ENCODE data around the gene CERT1.

The CERT1 gene

GRCh38 chr5:75363111-75363510 is 148.3 kb downstream of the CERT1 start:
- Histone ChIP-seq H3K27me3 (ENCODE audit: insufficient read depth, low read length, poor library complexity, severe bottlenecking) (no peaks in the 10 kb centered on the region), H3K4me2 (ENCODE audit: low read depth, low read length, poor library complexity, severe bottlenecking) (no peak overlapping the region), H3K79me2 (ENCODE audit: insufficient read depth, low read length) (no peaks in the 10 kb centered on the region), H3K9me3 (ENCODE audit: insufficient read depth, low read depth, low read length) (no peaks in the 10 kb centered on the region), H3K9me2 (replicated peaks; ENCODE audit: low read depth, low read length) (no peaks in the 10 kb centered on the region), H4K20me1 (ENCODE audit: insufficient read depth, low read length, poor library complexity, severe bottlenecking) (peaks cover 33% of the 10 kb centered on the region), H3F3A (ENCODE audit: low read depth) (peaks cover 7% of the 10 kb centered on the region; the same call in 1 of the 2 replicates), H3K36me3 (ENCODE audit: insufficient read depth, low read length) (peaks cover 49% of the 10 kb centered on the region), H3K9ac (ENCODE audit: low read depth, low read length, poor library complexity, severe bottlenecking) (no peak overlapping the region), H2AFZ (ENCODE audit: low read length) (no peak overlapping the region), H3K4me1 (ENCODE audit: insufficient read depth, low read length, poor library complexity, severe bottlenecking) (no peaks in the 10 kb centered on the region), H3K4me3 (ENCODE audit: low read length, poor library complexity, severe bottlenecking) (no peak overlapping the region)
- TF ChIP-seq EZH2phosphoT487 (IDR thresholded peaks at IDR 0.05; ENCODE audit: borderline replicate concordance) (no peak), CTCF (conservative IDR thresholded peaks at IDR 0.05; ENCODE audit: low read length) (no peak)

- Histone ChIP-seq H3K4me2 (ENCODE audit: low read depth, low read length, poor library complexity, severe bottlenecking) (no peak overlapping the region), H4K20me1 (ENCODE audit: insufficient read depth, low read length, poor library complexity, severe bottlenecking) (peaks cover 38% of the 10 kb centered on the region), H3K9me3 (ENCODE audit: insufficient read depth, low read depth, low read length) (no peaks in the 10 kb centered on the region), H3K79me2 (ENCODE audit: insufficient read depth, low read length) (no peaks in the 10 kb centered on the region), H3K36me3 (ENCODE audit: insufficient read depth, low read length) (peaks cover 55% of the 10 kb centered on the region), H3K27me3 (ENCODE audit: insufficient read depth, low read length, poor library complexity, severe bottlenecking) (no peaks in the 10 kb centered on the region), H2AFZ (ENCODE audit: low read length) (no peak overlapping the region), H3K4me3 (ENCODE audit: low read length, poor library complexity, severe bottlenecking) (no peak overlapping the region), H3K9me2 (replicated peaks; ENCODE audit: low read depth, low read length) (no peaks in the 10 kb centered on the region), H3F3A (ENCODE audit: low read depth) (peaks cover 7% of the 10 kb centered on the region; the same call in 1 of the 2 replicates), H3K4me1 (ENCODE audit: insufficient read depth, low read length, poor library complexity, severe bottlenecking) (no peaks in the 10 kb centered on the region), H3K9ac (ENCODE audit: low read depth, low read length, poor library complexity, severe bottlenecking) (no peak overlapping the region)
- TF ChIP-seq EZH2phosphoT487 (IDR thresholded peaks at IDR 0.05; ENCODE audit: borderline replicate concordance): no peak
- TF ChIP-seq CTCF (conservative IDR thresholded peaks at IDR 0.05; ENCODE audit: low read length): no peak
Observed at GRCh38 chr5:75362474-75362975, 148.9 kb downstream of the CERT1 start.

- Histone ChIP-seq H3K4me3 (ENCODE audit: low read length, poor library complexity, severe bottlenecking) (no peak overlapping the region), H4K20me1 (ENCODE audit: insufficient read depth, low read length, poor library complexity, severe bottlenecking) (peaks cover 41% of the 10 kb centered on the region), H3K9ac (ENCODE audit: low read depth, low read length, poor library complexity, severe bottlenecking) (no peak overlapping the region), H3K9me3 (ENCODE audit: insufficient read depth, low read depth, low read length) (no peaks in the 10 kb centered on the region), H2AFZ (ENCODE audit: low read length) (no peak overlapping the region), H3K27me3 (ENCODE audit: insufficient read depth, low read length, poor library complexity, severe bottlenecking) (no peaks in the 10 kb centered on the region), H3K36me3 (ENCODE audit: insufficient read depth, low read length) (peaks cover 67% of the 10 kb centered on the region), H3K9me2 (replicated peaks; ENCODE audit: low read depth, low read length) (no peaks in the 10 kb centered on the region), H3K4me1 (ENCODE audit: insufficient read depth, low read length, poor library complexity, severe bottlenecking) (no peaks in the 10 kb centered on the region), H3F3A (ENCODE audit: low read depth) (peaks cover 7% of the 10 kb centered on the region; the same call in 1 of the 2 replicates), H3K79me2 (ENCODE audit: insufficient read depth, low read length) (no peaks in the 10 kb centered on the region), H3K4me2 (ENCODE audit: low read depth, low read length, poor library complexity, severe bottlenecking) (no peak overlapping the region)
- TF ChIP-seq EZH2phosphoT487 (IDR thresholded peaks at IDR 0.05; ENCODE audit: borderline replicate concordance) (no peak), CTCF (conservative IDR thresholded peaks at IDR 0.05; ENCODE audit: low read length) (no peak)
Observed at GRCh38 chr5:75361310-75361709, 150.1 kb downstream of the CERT1 start.
